MM.1S (cell line): Measurements from ENCODE around the gene FSIP1.

Experiments
- DNase-seq: peaks from one replicate; pipeline ENCODE4 v3.0.0-alpha.2; 2015
- H2AFZ ChIP-seq: fragments of 300-600 bp; sonication (generic); 2 replicates; pipeline ENCODE4 v1.6.0; 2016; ENCODE audit warnings: antibody characterized with exemption, low read length
- H3F3A ChIP-seq: fragments of 300-600 bp; sonication (generic); 2 replicates; pipeline ENCODE4 v1.6.1; 2016; ENCODE audit warnings: mild to moderate bottlenecking, antibody characterized with exemption, low read length, moderate library complexity, mixed read lengths; ENCODE audit not compliant: insufficient read depth
- H3K27ac ChIP-seq: fragments of 300-600 bp; sonication (generic); 2 replicates; pipeline ENCODE4 v1.5.1; 2016; ENCODE audit warnings: mild to moderate bottlenecking, low read length
- H3K27me3 ChIP-seq: fragments of 300-600 bp; sonication (generic); replicated peaks from 2 replicates; pipeline ENCODE4 v1.6.0; 2016; ENCODE audit warnings: low read length; ENCODE audit not compliant: insufficient read depth
- H3K36me3 ChIP-seq: fragments of 300-600 bp; sonication (generic); replicated peaks from 2 replicates; pipeline ENCODE4 v1.6.1; 2016; ENCODE audit warnings: mild to moderate bottlenecking, low read length, mixed read lengths; ENCODE audit not compliant: insufficient read depth
- H3K4me1 ChIP-seq: fragments of 300-600 bp; sonication (generic); 2 replicates; pipeline ENCODE4 v1.6.1; 2016; ENCODE audit warnings: low read length, mixed read lengths
- H3K4me2 ChIP-seq: fragments of 300-600 bp; sonication (generic); 2 replicates; pipeline ENCODE4 v1.6.0; 2016; ENCODE audit warnings: low read depth, low read length
- H3K4me3 ChIP-seq: fragments of 300-600 bp; sonication (generic); 2 replicates; pipeline ENCODE4 v1.5.1; 2016; ENCODE audit warnings: low read length, mixed read lengths
- H3K79me2 ChIP-seq: fragments of 300-600 bp; sonication (generic); 2 replicates; pipeline ENCODE4 v1.6.1; 2016; ENCODE audit warnings: mixed run types, low read length, mixed read lengths
- H3K9ac ChIP-seq: fragments of 300-600 bp; sonication (generic); 2 replicates; pipeline ENCODE4 v1.6.1; 2016; ENCODE audit warnings: low read length, mixed read lengths
- H3K9me2 ChIP-seq: fragments of 300-600 bp; sonication (generic); replicated peaks from 2 replicates; pipeline ENCODE4 v1.6.1; 2016; ENCODE audit warnings: mild to moderate bottlenecking, low read length, mixed read lengths; ENCODE audit not compliant: insufficient read depth
- H3K9me3 ChIP-seq: fragments of 300-600 bp; sonication (generic); replicated peaks from 2 replicates; pipeline ENCODE4 v1.6.1; 2016; ENCODE audit warnings: mild to moderate bottlenecking, low read length, mixed read lengths; ENCODE audit not compliant: insufficient read depth
- H4K20me1 ChIP-seq: fragments of 300-600 bp; sonication (generic); 2 replicates; pipeline ENCODE4 v1.6.1; 2016; ENCODE audit warnings: mild to moderate bottlenecking, low read length, moderate library complexity, mixed read lengths; ENCODE audit not compliant: insufficient read depth
- EZH2 ChIP-seq: fragments of 300-600 bp; sonication (generic); optimal IDR thresholded peaks from 2 replicates; pipeline ENCODE3; 2017; ENCODE audit warnings: low read depth, mild to moderate bottlenecking, antibody characterized with exemption, low read length, mixed read lengths
- EZH2phosphoT487 ChIP-seq: fragments of 300-600 bp; sonication (generic); IDR thresholded peaks from 2 replicates; pipeline ENCODE4 v1.6.1; 2018; ENCODE audit warnings: antibody characterized with exemption, low read length
- TF ChIP-seq, protein P1 (sequence below): fragments of 300-600 bp; sonication (generic); IDR thresholded peaks from 2 replicates; pipeline ENCODE4 v1.5.1; 2016; ENCODE audit warnings: antibody characterized with exemption, low read length, mixed read lengths

FSIP1 gene

DNA sequence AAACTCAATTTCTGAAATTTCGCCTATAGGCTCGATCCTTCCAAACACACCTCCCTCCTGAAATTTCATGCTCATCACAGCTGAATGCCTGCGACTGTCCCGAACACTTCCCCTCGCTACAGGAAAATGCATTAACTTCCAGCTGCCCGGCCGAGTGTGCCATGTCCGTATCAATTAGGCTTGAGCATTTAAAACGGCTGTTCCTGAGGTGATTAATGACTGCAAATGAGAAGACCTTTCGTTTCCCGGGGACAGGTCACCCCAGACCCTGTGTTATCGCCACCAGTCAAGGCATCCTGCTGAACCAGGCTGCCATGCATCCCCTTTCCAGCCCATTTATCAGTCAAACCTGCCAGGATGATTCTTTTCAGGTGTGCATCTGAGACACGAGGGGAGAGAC is 138.5 kb downstream of the FSIP1 start:
- no peaks in the 10 kb centered on the region for H3K4me1 ChIP-seq
- no peaks in the 10 kb centered on the region for H3K9me2 ChIP-seq
- no peaks in the 10 kb centered on the region for H3K9me3 ChIP-seq
- DNase-seq = no peak
- no peak overlapping the region for H3K4me2 ChIP-seq
- no peak overlapping the region for H3K4me3 ChIP-seq
- no peak overlapping the region for H3K9ac ChIP-seq
- H3K79me2 ChIP-seq = no peaks in the 10 kb centered on the region
- no peak overlapping the region for H3K27ac ChIP-seq
- no peaks in the 10 kb centered on the region for H3F3A ChIP-seq
- no peaks in the 10 kb centered on the region for H4K20me1 ChIP-seq
- no peaks in the 10 kb centered on the region for H3K36me3 ChIP-seq
- no peaks in the 10 kb centered on the region for H3K27me3 ChIP-seq
- no peak overlapping the region for H2AFZ ChIP-seq
- TF ChIP-seq, protein P1, sequence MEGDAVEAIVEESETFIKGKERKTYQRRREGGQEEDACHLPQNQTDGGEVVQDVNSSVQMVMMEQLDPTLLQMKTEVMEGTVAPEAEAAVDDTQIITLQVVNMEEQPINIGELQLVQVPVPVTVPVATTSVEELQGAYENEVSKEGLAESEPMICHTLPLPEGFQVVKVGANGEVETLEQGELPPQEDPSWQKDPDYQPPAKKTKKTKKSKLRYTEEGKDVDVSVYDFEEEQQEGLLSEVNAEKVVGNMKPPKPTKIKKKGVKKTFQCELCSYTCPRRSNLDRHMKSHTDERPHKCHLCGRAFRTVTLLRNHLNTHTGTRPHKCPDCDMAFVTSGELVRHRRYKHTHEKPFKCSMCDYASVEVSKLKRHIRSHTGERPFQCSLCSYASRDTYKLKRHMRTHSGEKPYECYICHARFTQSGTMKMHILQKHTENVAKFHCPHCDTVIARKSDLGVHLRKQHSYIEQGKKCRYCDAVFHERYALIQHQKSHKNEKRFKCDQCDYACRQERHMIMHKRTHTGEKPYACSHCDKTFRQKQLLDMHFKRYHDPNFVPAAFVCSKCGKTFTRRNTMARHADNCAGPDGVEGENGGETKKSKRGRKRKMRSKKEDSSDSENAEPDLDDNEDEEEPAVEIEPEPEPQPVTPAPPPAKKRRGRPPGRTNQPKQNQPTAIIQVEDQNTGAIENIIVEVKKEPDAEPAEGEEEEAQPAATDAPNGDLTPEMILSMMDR = no peak
- TF ChIP-seq EZH2 (no peak), EZH2phosphoT487 (no peak)

DNA sequence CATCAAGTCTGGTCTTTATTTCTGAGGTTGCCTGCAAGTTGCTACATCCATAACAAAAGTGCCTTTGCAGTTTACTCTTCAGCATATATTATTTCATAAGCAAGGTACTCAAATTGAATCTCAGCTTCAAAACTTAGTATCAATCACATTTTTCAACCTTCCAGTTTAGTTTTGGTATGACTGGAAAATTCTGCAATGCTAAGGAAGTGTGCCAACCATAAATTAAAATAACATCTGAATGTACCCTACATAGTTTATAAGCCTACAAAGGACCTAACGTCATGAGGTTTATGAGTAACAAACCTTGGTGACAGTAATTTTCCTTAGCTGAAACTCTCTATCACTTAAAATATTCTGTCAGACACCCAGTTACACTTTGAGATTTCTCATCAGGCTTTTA is 138.9 kb downstream of the FSIP1 start:
- no peaks in the 10 kb centered on the region for H3K4me1 ChIP-seq
- no peak for TF ChIP-seq EZH2phosphoT487
- TF ChIP-seq, protein P1 = no peak
- no peak for TF ChIP-seq EZH2
- H4K20me1 ChIP-seq = no peaks in the 10 kb centered on the region
- no peaks in the 10 kb centered on the region for H3F3A ChIP-seq
- no peak overlapping the region for H3K4me2 ChIP-seq
- H3K36me3 ChIP-seq = no peaks in the 10 kb centered on the region
- H2AFZ ChIP-seq = no peak overlapping the region
- no peaks in the 10 kb centered on the region for H3K79me2 ChIP-seq
- DNase-seq = no peak
- H3K9me3 ChIP-seq = no peaks in the 10 kb centered on the region
- H3K9me2 ChIP-seq = no peaks in the 10 kb centered on the region
- no peak overlapping the region for H3K4me3 ChIP-seq
- H3K27me3 ChIP-seq = no peaks in the 10 kb centered on the region
- H3K27ac ChIP-seq = no peak overlapping the region
- H3K9ac ChIP-seq = no peak overlapping the region

DNA sequence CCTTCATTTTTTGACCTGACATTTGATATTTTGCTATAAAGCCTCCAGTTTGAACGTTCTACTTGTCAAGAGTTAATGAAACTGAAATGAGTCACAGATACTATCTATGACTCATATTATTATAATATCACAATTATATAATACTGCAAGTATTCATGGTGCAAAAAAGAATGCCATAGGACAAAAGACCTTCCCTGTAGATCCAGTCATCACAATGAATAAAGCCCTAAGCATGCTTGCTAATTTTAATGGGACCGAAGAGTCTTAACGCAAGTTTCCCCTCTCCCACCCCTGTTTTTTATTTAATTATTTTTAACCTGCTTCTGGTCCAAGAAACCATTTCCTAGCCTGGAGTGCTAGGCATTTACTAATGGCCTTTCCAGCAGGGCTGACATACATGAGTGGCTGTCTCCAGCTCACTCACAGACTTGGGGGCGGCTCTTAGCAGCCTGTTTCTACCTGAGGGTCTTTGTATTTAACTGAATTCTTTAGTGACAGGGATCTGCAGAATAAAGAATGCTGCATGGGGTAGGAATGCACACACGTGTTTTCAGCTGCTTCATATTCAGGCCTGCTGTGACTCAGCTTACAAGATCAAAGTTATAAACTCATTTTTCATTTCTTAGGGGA is 140.5 kb downstream of the FSIP1 start:
- Histone ChIP-seq H3K4me1 (no peaks in the 10 kb centered on the region), H4K20me1 (no peaks in the 10 kb centered on the region), H3K9ac (no peak overlapping the region), H3K79me2 (no peaks in the 10 kb centered on the region), H3K4me2 (no peak overlapping the region), H3F3A (no peaks in the 10 kb centered on the region), H3K27ac (no peak overlapping the region), H3K4me3 (no peak overlapping the region), H2AFZ (no peak overlapping the region), H3K9me2 (no peaks in the 10 kb centered on the region), H3K27me3 (no peaks in the 10 kb centered on the region), H3K9me3 (no peaks in the 10 kb centered on the region), H3K36me3 (no peaks in the 10 kb centered on the region)
- DNase-seq = no peak
- TF ChIP-seq EZH2 = no peak
- TF ChIP-seq, protein P1 = no peak
- no peak for TF ChIP-seq EZH2phosphoT487
